GM21526 (cell line): ENCODE data around the gene ZCCHC24.

ENCODE experiments used
- ATAC-seq: cut with Tn5 transposase; IDR thresholded peaks from one replicate; pipeline ENCODE4 v1.9.1; 2021; ENCODE audit warnings: moderate library complexity; ENCODE audit not compliant: unreplicated experiment, low FRiP score

ZCCHC24 gene

DNA sequence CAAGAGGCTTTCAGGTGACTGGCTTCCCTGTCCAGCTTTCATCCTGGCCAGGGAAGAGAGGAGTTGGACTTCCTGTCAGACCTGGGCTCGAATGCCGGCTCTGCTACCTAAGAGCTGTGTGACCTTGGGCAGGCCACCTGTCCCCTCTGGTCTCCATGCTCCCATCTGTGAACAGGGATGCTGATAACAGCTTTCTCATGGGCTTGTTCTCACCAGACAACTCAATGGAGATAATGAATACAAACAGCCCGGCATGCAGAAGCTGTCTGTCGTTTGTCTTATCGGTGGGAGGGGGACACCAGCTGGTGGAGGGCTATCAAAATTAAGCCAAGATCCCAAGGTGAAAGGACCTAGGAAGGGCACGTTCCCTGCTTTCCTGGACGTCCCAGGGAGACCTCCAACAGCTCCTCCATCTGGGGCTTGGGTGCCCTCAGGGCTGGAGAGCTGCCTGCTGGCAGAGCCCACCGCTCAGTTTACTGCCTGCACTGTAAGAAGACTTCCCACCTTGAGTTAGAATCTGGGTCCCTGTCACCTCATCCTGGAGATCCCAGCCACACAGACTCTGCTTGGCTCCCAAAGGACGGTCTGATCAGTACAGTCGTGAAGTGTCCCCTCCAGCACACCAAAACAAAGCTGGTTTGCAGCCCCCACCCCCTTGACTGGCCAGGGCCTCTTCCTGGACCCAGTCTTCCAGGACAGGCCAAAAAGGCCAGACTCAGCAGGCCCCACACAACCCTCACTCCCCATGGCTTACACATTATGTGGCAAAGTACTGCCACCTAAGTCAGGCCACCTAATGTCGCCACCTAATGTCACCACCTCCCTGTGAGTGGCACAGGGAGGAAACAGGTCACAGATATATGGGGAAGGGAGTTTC, 57.2 kb downstream of the ZCCHC24 start:
- ATAC-seq: no peak

- ATAC-seq: no peak
Measured at GRCh38 chr10:79387466-79387973, 57.9 kb downstream of the ZCCHC24 start.

DNA sequence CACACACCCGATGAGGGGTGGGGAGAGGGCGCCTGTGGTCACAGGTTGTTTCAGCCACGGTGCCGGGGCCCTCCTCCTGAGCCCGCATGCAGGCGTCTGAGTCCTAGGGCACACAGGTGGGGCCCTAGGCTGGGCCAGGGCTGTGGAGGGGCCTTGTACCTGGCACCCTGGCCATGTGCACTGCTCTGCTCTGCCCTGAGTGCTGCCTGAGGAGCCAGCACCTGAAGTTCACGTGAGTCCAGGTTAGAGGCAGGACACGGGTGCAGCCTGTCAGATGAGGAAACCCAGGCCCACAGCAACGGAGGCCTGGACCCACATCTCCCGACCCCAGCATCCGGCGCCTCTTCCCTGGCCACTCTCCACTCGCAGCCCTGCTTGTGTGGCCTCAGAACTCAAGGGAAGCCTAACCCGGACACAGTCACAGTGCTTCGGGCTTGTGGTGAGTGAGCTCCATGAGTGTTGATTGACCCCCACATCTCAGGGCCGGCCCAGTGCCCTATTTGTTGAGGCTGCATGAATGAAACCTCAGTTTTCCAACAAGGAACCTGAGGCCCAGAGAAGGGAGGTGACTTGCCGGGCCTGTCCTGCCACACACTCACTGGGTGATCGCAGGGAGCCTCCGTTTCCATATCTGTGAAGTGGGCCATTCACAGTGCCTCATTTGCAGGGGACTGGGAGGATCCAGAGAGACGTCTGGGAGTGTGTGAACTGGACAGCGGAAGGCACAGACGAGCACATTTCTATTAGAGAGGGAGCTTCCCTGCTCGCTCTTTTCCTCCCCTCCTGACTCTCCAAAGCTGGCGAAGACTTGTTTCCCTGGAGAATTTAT, 58.6 kb downstream of the ZCCHC24 start:
- ATAC-seq: no peak

DNA sequence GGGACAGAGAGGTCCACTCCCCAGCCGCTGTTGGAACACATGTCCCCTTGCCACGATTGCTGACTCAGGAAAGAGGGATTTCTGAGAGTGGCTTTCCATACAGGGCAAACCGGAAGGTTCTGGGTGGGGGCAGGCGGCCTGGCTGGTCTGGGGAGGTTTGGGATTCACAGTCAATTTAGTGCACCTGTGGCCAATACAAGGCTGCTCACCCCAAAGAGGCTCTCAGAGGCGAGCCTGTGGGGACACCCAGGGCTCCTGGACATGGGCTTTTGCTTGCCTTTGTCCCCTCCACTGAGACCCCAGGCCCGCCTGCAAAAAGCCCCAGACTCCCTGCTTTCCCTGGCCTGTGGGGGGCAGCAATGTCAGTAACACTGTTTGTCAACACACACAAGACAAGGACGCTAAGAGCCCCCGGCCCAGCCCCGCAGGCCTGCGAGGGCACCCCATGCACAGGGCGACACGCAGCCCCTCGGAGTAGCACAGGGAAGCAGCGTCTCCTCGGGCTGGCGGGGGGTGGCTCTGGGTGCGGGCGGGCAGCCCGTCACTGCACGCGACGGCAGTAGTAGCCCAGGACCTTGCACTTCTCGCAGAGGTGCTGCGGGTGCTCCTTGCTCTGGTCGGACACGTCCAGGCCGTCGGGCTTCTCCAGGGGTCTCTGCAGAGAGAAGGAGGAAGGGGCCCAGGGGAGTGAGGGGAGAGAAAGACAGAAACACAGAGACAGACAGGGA, 59.5 kb downstream of the ZCCHC24 start:
- no peak for ATAC-seq

GRCh38 chr10:79385392-79385795, 60.0 kb downstream of the ZCCHC24 start:
- ATAC-seq: no peak

- ATAC-seq: no peak
Measured at GRCh38 chr10:79384773-79385391, 60.5 kb downstream of the ZCCHC24 start.

DNA sequence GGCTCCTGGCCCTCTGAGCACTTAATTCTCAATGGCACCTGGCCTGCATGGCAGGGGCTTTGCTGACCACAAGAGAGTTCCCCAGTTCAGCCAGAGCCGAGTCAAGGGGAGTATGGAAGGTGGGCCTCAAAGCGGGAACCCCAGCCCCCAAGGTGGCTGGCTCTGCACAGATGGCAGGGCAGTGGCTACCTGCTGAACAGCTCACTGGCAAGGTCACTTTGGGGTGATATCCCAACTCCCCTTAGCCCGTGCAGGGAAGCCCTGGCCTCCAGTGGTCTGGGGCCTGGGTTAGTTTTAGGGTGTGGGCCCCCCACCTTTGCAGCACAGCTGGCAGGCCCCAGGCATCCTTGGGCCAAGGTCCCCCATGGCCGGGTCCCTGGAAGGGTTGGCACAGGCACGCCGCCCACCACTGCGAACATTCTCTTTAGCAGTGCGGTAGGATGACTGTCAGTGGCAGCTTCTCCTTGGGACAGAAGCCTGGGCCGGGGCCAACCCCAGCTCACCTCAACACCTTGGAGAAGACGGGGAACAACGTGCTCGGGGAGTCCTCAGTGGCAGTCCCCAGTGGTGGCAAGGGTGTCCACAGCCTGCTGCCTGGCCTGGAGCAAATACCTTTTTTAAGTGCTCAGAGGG, 61.3 kb downstream of the ZCCHC24 start:
- no peak for ATAC-seq

GRCh38 chr10:79382491-79382941, 62.9 kb downstream of the ZCCHC24 start:
- no peak for ATAC-seq

GRCh38 chr10:79381804-79382221, 63.6 kb downstream of the ZCCHC24 start:
- ATAC-seq: no peak

GRCh38 chr10:79380946-79381721, 64.3 kb downstream of the ZCCHC24 start:
- no peak for ATAC-seq

- ATAC-seq: no peak
Measured at GRCh38 chr10:79380125-79380945, 65.1 kb downstream of the ZCCHC24 start.

DNA sequence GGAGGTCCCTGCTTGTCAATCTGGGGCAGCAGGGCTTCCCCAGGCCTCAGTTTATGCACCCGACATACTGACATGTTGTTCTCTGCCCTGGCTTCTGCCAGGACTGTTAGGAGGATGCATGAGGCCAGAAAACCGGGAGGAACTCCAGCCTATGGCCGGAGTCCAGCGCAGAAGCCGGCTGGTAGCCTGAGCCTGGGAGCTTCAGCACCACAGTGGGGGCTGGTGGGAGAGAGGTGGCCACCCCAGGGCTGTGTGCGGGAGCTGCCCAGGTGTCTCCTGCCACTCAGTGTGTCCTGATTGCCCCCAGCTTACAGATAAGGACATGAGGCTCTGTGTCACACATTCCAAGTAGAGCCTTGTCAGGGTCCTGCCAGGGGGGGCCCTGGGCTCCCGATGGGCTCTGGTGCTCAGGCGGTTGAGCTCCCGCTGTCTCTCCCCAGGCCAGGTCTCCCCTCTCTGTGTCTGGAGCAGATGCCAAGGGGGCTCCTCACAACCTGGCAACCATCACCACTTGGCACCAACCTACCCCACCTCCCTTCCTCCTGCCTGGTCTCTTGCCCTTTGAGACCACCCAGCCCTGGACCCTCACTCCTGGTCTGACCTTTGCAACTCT, 65.8 kb downstream of the ZCCHC24 start:
- no peak for ATAC-seq

DNA sequence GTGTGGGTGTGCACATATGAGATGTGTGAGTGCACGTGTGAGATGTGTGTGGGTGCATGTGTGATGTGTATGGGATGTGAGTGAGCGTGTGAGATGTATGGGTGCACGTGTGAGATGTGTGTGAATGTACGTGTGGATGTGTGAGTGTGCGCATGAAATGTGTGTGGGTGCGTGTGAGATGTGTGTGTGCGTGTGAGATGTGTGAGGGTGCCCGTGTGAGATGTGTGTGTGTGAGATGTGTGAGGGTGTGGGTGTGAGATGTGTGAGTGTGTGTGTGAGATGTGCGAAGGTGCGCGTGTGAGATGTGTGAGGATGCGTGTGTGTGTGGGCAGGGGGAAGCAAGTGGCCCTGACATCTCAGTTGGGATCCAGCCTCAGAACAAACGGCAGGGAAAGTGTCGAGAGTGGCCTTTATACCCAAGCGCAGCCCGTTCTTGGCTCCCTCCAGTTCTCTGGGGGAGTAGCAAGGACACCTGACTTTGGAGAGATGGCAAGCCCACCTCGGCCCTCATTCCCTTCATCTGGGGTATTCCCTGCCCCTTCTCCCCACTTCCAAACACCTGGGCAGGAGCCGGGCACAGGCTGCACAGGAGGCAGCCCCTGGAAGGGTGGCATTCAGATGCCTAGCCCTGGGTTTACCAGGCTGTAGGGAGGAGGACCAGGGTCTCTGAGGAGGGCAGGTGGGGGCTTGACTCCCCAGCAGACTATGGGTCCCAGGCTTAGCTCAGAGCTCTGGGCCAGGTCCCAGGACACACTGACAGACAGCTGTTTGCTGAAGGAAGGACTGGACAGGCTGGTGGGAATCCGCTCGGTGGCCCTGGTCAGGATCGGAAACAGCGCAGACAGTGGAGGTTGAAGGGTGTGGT, 66.5 kb downstream of the ZCCHC24 start:
- no peak for ATAC-seq

- no peak for ATAC-seq
Measured at GRCh38 chr10:79378383-79378646, 67.1 kb downstream of the ZCCHC24 start.

DNA sequence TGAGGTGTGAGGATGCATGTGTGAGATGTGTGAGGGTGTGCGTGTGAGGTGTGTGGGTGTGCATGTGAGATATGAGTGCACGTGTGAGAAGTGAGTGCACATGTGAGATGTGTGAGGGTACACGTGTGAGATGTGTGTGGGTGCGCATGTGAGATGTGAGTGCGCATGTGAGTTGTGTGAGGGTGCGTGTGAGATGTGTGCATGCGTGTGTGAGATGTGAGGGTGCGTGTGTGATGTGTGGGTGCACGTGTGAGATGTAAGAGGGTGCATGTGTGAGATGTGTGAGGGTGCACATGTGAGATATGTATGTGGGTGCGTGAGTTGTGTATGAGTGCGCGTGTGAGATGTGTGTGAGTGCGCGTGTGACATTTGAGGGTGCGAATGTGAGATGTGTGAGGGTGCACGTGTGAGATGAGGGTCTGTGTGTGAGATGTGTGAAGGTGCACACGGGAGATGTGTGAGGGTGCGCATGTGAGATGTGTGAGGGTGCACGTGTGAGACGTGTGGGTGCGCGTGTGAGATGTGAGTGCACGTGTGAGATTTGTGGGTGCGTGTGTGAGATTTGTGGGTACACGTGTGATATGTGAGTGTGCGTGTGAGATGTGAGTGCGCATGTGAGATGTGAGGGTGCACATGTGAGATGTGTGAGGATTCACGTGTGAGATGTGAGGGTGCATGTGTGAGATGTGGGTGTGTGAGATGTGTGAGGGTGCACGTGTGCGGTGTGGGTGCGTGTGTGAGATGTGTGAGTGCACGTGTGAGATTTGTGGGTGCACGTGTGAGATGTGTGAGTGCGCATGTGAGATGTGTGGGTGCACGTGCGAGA, 67.7 kb downstream of the ZCCHC24 start:
- no peak for ATAC-seq
